Panc1 (cell line): ENCODE results near the gene ZIC4.

Experiments
- CTCF ChIP-seq: fragments of 450-650 bp; IDR thresholded peaks from 2 replicates; pipeline ENCODE4 v1.5.1; 2017; ENCODE audit warnings: mild to moderate bottlenecking
- POLR2AphosphoS5 ChIP-seq: IDR thresholded peaks from 2 replicates; pipeline ENCODE4 v1.6.1; 2012; ENCODE audit warnings: mild to moderate bottlenecking, low read depth, low read length, moderate library complexity
- REST ChIP-seq, 2 experiments: IDR thresholded peaks; 2 replicates each; pipeline ENCODE4 v1.6.1; 2011 to 2012; ENCODE audit warnings: low read depth in 2 of 2, control low read depth in 1 of 2, low read length in 1 of 2, mild to moderate bottlenecking in 1 of 2, moderate library complexity in 1 of 2; ENCODE audit not compliant: insufficient read depth in 1 of 2
- SIN3A ChIP-seq: IDR thresholded peaks from 2 replicates; pipeline ENCODE4 v1.6.1; 2012; ENCODE audit warnings: low read depth, mild to moderate bottlenecking, low read length, moderate library complexity, borderline replicate concordance; ENCODE audit not compliant: insufficient read depth
- TCF7L2 ChIP-seq: IDR thresholded peaks from 2 replicates; pipeline ENCODE4 v1.6.1; 2011; ENCODE audit warnings: mild to moderate bottlenecking, low read depth, low read length, inconsistent platforms

DNA sequence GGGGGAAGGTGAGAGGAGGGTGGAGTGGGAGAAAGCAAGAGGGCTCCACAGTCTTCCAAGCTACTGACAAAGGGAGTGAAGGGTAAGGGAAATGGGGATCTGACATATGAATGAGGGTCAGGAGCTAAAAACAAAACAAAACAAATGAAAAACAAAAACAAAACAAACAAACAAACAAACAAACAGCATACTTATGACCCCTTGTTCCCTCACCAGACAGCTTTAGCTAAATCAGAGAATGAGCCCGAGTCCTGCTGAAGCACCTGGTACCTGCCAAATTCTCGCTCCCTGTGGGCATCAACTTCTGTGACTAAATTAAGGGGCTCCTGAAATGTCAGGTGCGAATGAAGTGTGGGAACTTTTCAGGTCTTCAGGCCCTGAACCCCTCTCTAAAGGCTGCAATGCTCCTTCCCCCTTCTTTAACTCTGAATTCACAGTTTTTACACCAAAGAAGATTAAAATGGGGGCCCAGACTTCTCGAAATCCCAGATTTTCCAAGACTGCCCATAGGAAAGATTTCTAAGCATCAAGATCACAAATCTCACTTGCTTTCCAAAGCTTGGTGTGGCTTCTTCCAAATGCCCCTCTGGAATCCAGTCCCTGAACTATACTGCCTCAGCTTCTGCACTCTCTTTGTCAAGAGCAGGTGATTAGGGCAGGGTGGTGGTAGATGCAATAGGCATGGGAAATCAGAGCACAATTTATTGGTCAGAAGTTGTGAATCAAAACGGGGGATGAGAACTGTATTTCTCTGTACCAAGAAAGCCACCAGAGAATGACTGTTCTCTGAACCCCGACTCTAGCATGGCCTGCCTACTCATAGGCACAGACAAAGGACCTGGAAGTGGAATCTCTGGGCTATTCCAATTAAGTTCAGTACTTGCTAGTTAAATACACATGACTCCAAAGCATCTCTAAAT, 40.9 kb downstream of the ZIC4 start:
- no peak for TF ChIP-seq CTCF
- TF ChIP-seq POLR2AphosphoS5, result no peak
- TF ChIP-seq SIN3A, result no peak
- TF ChIP-seq REST (IDR thresholded peaks at IDR 0.05; ENCODE audit: insufficient read depth in 1 of 2, low read depth in 2 of 2, low read length in 1 of 2), result no peak
- TF ChIP-seq TCF7L2, result no peak
